Measurements from ENCODE around the gene ZBP1. TPM values are rescaled to one million over a fixed set of nuclear protein-coding genes. Genes with fewer than 3 reads are reported as not detected.

Gene ZBP1
- total RNA-seq, 6 donors from 2014 or later, result 3.2 to 9.4 (median 4.8) TPM

GRCh38 chr20:57666834-57667157, 46.6 kb upstream of the ZBP1 start:
- WGBS, 2 donors, result 88 to 90% methylated on average over 13 of the region's 13 CpGs
- TF ChIP-seq POLR2A (IDR thresholded peaks at IDR 0.05), result no peak
- no peak for TF ChIP-seq CTCF (IDR thresholded peaks at IDR 0.05)
- no peak for TF ChIP-seq POLR2AphosphoS5 (IDR thresholded peaks at IDR 0.05)
- TF ChIP-seq EP300 (IDR thresholded peaks at IDR 0.05), result no peak
- Histone ChIP-seq H3K36me3 (no peaks in the 10 kb centered on the region), H3K27me3 (no peaks in the 10 kb centered on the region), H3K4me1 (peaks cover 8 to 21% (median 13%) of the 10 kb centered on the region in 4 donors), H3K4me3 (no peak overlapping the region), H3K27ac (no peak overlapping the region), H3K9me3 (no peaks in the 10 kb centered on the region)
- no peak for DNase-seq
- ATAC-seq (ENCODE audit: low FRiP score in 2 of 2), result no peak

GRCh38 chr20:57666106-57666833, 46.0 kb upstream of the ZBP1 start:
- Histone ChIP-seq H3K27me3 (no peaks in the 10 kb centered on the region), H3K27ac (no peak overlapping the region), H3K4me3 (no peak overlapping the region), H3K4me1 (peaks cover 4 to 16% (median 8%) of the 10 kb centered on the region in 4 donors), H3K9me3 (no peaks in the 10 kb centered on the region), H3K36me3 (no peaks in the 10 kb centered on the region)
- TF ChIP-seq EP300 (IDR thresholded peaks at IDR 0.05), result no peak
- no peak for TF ChIP-seq CTCF (IDR thresholded peaks at IDR 0.05)
- no peak for TF ChIP-seq POLR2AphosphoS5 (IDR thresholded peaks at IDR 0.05)
- no peak for TF ChIP-seq POLR2A (IDR thresholded peaks at IDR 0.05)
- 87 to 92% methylated on average over 20 to 21 of the region's 21 CpGs for WGBS, 2 donors
- ATAC-seq (ENCODE audit: low FRiP score in 2 of 2) (no peak), DNase-seq (no peak)

GRCh38 chr20:57665589-57665971, 45.4 kb upstream of the ZBP1 start:
- ATAC-seq (ENCODE audit: low FRiP score in 2 of 2) (no peak), DNase-seq (no peak)
- Histone ChIP-seq H3K36me3 (no peaks in the 10 kb centered on the region), H3K4me3 (no peak overlapping the region), H3K9me3 (no peaks in the 10 kb centered on the region), H3K4me1 (peaks cover 4 to 16% (median 8%) of the 10 kb centered on the region in 4 donors), H3K27ac (no peak overlapping the region), H3K27me3 (no peaks in the 10 kb centered on the region)
- no peak for TF ChIP-seq CTCF (IDR thresholded peaks at IDR 0.05)
- TF ChIP-seq POLR2A (IDR thresholded peaks at IDR 0.05), result no peak
- TF ChIP-seq POLR2AphosphoS5 (IDR thresholded peaks at IDR 0.05), result no peak
- TF ChIP-seq EP300 (IDR thresholded peaks at IDR 0.05), result no peak
- 96% methylated on average over 8 of the region's 8 CpGs for WGBS, 2 donors

- no peak for TF ChIP-seq EP300 (IDR thresholded peaks at IDR 0.05)
- TF ChIP-seq CTCF (IDR thresholded peaks at IDR 0.05), result no peak
- TF ChIP-seq POLR2A (IDR thresholded peaks at IDR 0.05), result no peak
- TF ChIP-seq POLR2AphosphoS5 (IDR thresholded peaks at IDR 0.05), result no peak
- DNase-seq, result no peak
- 91% methylated on average over 14 of the region's 14 CpGs for WGBS, 2 donors
Observed at GRCh38 chr20:57664924-57665588, 44.8 kb upstream of the ZBP1 start.

More at GRCh38 chr20:57664924-57665588, 44.8 kb upstream of the ZBP1 start:
- H3K4me3 ChIP-seq, result no peak overlapping the region
- H3K4me1 ChIP-seq, result peaks cover 4 to 16% (median 8%) of the 10 kb centered on the region in 4 donors
- no peak overlapping the region for H3K27ac ChIP-seq
- no peaks in the 10 kb centered on the region for H3K27me3 ChIP-seq
- H3K36me3 ChIP-seq, result no peaks in the 10 kb centered on the region
- no peak for ATAC-seq (ENCODE audit: low FRiP score in 2 of 2)
- H3K9me3 ChIP-seq, result no peaks in the 10 kb centered on the region

All from upper lobe of left lung (tissue), 6 donors.